Effector CD4-positive, alpha-beta T cell (primary cell): ENCODE measurements around the gene SFXN5.

Experiments
- DNase-seq: peaks from one replicate; pipeline ENCODE4 v3.0.0-alpha.2; 2020

Gene SFXN5

DNA sequence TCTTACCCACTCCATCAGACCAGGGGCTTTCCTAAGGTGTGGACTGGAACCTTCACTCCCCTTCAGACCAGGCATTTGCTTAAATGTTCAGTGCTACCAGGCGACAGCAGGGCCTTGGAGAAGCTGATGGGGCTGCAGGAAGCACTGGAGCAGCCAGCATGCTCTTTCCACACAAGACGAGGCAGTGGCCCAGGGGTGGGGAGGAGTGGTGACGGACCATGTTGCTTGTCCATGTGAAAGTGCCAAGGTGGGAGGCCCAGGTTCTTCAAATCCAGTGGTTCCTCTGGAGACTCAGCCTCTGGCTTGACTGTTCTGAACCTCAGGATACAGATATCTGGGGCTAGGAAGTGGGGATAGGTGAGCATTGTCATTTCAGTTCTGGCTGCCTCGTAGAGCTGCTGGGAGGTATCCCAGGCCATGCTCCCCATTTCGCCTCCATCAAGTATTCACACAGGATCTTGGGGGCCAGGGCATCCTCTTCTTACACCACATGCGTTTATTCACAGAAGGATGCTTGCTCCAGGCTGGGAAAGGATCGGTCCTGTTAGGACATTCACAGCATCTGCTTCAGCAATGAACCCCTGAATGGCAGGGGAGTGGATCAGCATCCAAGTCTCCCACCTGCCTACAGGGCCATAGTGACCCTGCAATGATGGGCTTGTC lies 62.2 kb downstream of the SFXN5 start:
- no peak for DNase-seq

DNA sequence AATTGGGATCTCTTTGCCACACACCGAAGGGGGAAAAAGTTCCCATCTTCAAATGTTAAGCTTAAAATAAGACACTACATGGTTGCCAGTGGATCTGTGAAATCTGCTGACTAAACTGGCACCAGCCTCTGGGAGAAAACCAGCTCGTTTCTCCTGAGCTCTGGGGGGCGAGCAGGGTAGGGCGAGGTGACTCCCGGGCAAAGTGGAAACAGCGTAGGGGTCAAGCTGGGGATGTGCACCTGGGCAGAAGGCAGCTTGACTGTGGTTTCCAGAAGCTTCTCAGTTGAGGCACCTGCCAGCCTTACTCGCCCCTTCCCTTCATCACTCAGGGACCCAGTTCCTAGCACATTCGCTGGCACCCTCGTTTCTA lies 62.8 kb downstream of the SFXN5 start:
- DNase-seq, result no peak

DNA sequence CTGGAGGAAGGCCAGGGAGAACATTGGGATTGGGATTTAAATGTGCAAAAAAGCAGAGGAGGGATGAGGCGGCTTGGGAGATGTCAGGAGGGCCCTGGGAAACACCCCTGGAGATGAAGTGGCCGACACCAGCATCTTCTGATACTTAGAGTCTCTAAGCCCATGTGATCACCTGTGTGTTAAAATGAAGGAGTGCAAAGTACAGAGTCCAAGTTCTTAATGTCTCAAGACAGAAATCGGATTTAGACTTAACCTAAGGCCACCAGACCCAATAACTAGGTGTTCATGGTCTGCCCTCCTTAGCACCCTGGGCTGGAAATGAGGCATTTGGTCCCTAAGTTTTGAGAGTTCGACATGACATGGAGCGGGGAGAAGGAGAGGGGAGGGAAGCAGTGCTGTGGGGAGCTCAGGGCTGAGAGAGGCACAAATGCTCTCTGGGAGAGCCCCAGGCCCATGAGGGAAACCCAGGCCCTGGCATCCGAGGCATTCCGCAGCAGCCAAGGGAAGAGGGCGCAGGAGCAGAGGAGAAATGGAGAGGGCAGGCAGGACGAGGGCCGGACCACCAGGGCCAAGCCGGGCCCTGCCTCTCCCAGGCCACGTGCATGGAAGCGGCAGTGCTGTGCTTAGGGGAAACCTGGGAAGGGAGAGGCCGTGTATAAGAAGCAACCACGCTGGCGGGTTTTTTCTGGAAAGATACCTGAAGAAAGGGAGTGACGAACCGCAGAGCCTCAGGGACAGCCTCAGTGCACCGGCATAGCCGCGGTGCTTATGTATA lies 63.3 kb downstream of the SFXN5 start:
- no peak for DNase-seq

DNA sequence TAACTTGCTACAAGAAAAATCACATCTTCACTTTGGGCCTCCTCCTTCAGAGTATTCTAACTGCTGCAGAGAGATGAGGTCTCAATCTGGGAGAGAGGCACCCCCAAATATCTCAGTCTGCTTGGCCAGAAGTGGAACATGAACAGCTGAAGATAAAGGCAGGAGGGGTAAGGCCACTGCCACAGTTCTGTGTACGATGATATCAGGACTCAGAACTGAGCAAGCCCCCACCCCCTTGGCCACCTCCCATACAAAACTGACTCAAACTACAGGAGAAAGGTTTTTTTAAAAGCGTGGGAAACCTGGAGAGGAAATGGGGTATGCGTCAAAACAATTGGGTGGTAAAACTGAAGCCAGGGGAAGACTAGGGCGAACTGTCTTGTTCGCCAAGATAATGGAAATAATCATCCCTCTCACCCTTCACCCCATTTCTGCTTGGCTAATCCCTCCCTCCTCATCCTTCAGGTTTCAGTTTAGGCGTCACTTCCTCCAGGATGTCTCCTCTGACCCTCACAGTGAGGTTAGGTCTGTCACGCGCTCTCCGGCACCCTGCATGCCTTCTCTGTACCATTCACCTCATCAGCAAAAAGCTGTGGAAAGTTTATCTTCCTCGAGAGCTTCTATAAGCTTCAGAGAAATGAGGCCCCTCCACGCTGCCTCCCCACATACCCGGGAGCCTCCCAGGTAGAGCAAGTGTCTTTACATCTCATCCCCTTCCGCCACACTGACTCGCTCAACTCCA lies 64.4 kb downstream of the SFXN5 start:
- no peak for DNase-seq

- no peak for DNase-seq
Observed at GRCh38 chr2:73004889-73005596, 66.5 kb downstream of the SFXN5 start.

DNA sequence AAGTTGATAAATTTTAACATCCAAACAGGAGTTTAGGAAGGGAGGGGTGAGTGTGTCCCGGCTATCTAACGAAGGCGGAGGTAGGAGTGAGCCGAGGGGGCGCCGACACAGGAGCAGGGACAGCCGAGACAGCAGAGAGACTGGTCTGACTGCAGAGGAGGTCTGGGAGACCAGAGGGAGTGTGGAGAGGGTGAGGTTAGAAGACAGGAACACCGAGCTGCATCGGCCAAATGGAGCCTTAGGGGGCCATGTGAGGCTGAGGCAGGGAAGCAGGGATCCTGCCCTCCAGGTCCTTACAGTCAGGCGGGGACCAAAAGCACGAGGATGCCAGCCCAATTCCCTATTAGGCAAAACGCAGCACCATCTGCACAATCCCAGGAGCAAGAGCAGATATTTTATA lies 67.0 kb downstream of the SFXN5 start:
- DNase-seq, result no peak

GRCh38 chr2:73003027-73003426 lies 68.5 kb downstream of the SFXN5 start:
- no peak for DNase-seq

- DNase-seq, result no peak
Observed at GRCh38 chr2:73000808-73001570, 70.5 kb downstream of the SFXN5 start.

GRCh38 chr2:72999729-73000725 lies 71.5 kb downstream of the SFXN5 start:
- no peak for DNase-seq

- no peak for DNase-seq
Observed at GRCh38 chr2:72998724-72999123, 72.8 kb downstream of the SFXN5 start.

DNA sequence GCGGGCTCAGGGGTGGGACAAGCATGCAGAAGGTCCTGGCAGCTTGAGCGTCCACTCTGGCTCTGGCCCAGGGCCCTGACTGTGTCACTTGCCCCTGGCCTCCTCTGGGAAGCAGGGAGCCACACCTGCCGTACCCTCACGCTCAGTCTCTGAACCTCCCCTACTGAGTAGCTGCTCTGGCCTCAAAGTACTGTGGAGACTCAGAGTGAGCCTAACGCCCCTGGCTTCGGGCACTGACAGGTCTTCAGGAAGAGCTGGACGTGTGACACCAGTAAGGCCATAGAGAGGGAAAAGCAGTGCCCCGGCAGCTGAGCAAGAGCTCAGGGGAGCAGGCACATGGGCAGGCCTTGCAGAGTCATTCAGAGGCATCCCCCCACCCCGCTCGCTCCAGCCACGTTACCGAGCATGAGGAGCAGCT lies 73.3 kb downstream of the SFXN5 start:
- DNase-seq, result no peak

DNA sequence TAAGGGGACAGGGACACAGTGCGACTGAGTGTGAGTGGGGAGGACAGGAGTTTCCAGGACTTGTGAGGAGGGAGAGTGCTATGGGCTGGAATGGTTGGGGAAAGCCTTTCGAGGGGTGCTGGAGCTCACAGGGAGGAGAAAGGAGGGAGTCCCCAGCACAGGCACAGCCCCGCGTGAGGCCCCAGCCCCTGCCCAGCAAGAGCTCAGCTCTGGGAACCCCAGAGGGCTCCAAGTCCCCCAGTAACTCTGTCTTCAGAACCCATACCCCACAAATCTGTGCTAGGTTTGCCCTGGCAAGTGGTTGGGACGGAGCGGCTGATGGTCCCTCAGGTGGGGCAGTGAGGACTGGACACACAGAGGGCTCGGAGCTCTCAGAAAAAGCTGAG lies 75.4 kb downstream of the SFXN5 start:
- DNase-seq, result no peak

- no peak for DNase-seq
Observed at GRCh38 chr2:72995430-72996116, 75.9 kb downstream of the SFXN5 start.

DNA sequence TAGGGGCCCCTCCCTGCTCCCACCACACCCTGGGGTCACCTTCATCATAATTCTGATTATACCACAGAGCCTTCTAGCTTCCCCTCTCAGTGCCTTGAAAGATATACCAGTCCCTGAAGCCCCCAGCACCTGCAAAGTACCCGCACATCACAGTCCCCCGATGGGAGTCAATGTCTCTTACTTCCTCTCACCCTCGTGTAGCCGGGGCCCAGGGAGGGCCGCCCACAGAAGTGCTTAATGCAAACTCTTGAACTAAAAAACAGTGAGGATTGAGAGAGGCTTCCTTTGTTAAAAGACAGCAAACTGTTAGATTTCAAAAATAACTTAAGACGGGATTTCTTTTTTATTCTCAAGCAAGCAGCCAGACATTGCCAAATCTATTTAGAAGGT lies 76.5 kb downstream of the SFXN5 start:
- no peak for DNase-seq

DNA sequence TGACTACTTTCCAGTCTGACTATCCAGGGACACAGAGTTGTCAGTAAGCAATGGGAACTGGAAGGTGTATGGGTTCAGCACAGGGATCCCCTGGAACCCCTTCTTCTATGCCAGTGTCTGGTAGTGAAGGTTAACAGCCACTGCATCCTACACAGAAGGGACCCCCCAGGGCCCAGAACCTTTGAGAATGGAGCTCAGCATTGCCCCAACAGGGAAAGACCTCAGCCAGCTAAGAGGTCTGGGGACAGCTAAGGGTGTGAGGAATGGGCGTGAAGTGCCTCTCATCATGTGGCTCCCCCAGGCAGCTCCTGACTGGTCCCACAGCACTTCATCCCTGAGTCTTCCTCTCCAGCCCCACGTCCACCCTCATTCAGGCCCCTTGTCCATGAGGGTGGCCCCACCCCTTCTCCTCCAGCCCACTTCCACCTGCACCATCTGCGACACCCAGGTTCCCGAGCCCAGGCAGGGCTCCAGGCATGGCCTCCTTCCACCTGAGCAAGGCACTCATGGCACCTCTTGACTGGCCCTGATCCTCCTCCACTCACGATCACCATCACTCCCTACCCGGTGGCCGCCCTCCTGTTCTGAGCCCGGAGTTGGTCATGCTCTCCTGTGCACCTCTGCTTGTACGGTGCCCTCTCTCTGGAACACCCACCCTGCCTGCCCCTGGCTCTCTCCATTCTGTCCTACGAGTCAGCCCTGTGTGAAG lies 77.1 kb downstream of the SFXN5 start:
- DNase-seq, result no peak

GRCh38 chr2:72993933-72994280 lies 77.6 kb downstream of the SFXN5 start:
- no peak for DNase-seq

- DNase-seq, result peak; percentile 48
Observed at GRCh38 chr2:72993147-72993932, 78.2 kb downstream of the SFXN5 start.

- DNase-seq, result no peak
Observed at GRCh38 chr2:72992734-72993102, 78.8 kb downstream of the SFXN5 start.
